SK-N-SH treated with all-trans-retinoic acid at 6 μM for 48 hours (cell line): ENCODE results near the gene TMEM181.

Experiments
- ATAC-seq: fragments of 200-7000 bp; cut with Tn5 transposase; 3 replicates; pipeline ENCODE4 v1.9.1; 2020; ENCODE audit warnings: mild to moderate bottlenecking, moderate library complexity
- ARNTL ChIP-seq: fragments of 450-650 bp; formaldehyde crosslinking; IDR thresholded peaks from 2 replicates; pipeline ENCODE4 v1.5.0; 2020; ENCODE audit warnings: low read depth, mild to moderate bottlenecking, moderate library complexity, borderline replicate concordance
- BACH2 ChIP-seq: fragments of 250-450 bp; sonication (Bioruptor Pico); IDR thresholded peaks from 2 replicates; pipeline ENCODE4 v1.9.0; 2021; ENCODE audit warnings: mild to moderate bottlenecking, borderline replicate concordance
- CREB5 ChIP-seq: fragments of 250-450 bp; sonication (Bioruptor Pico); IDR thresholded peaks from 2 replicates; pipeline ENCODE4 v1.5.1; 2020; ENCODE audit warnings: low read depth, mild to moderate bottlenecking, moderate library complexity
- CSDC2 ChIP-seq: fragments of 250-450 bp; sonication (Bioruptor Pico); IDR thresholded peaks from 2 replicates; pipeline ENCODE4 v1.5.0; 2020; ENCODE audit warnings: mild to moderate bottlenecking, moderate library complexity
- CSRNP3 ChIP-seq: fragments of 250-450 bp; sonication (Bioruptor Pico); IDR thresholded peaks from 2 replicates; pipeline ENCODE4 v1.5.1; 2021; ENCODE audit warnings: mild to moderate bottlenecking, moderate library complexity
- ESRRG ChIP-seq: fragments of 250-450 bp; sonication (Bioruptor Pico); IDR thresholded peaks from 2 replicates; pipeline ENCODE4 v1.6.1; 2021; ENCODE audit warnings: mild to moderate bottlenecking
- ISL1 ChIP-seq: fragments of 250-450 bp; sonication (Bioruptor Pico); IDR thresholded peaks from 2 replicates; pipeline ENCODE4 v2.1.2; 2022; ENCODE audit warnings: mild to moderate bottlenecking, moderate library complexity
- OSR1 ChIP-seq: fragments of 250-450 bp; sonication (Bioruptor Pico); IDR thresholded peaks from 2 replicates; pipeline ENCODE4 v1.8.0; 2022; ENCODE audit warnings: moderate library complexity, mild to moderate bottlenecking, inconsistent platforms
- PATZ1 ChIP-seq: fragments of 250-450 bp; sonication (Bioruptor Pico); IDR thresholded peaks from 2 replicates; pipeline ENCODE4 v1.8.0; 2020; ENCODE audit warnings: mild to moderate bottlenecking, moderate library complexity, borderline replicate concordance
- POU6F1 ChIP-seq: fragments of 250-450 bp; sonication (Bioruptor Pico); IDR thresholded peaks from 2 replicates; pipeline ENCODE4 v1.8.0; 2021; ENCODE audit warnings: low read depth, mild to moderate bottlenecking, moderate library complexity, borderline replicate concordance
- PPARA ChIP-seq: fragments of 250-450 bp; sonication (Bioruptor Pico); IDR thresholded peaks from 2 replicates; pipeline ENCODE4 v1.5.0; 2020; ENCODE audit warnings: mild to moderate bottlenecking, borderline replicate concordance
- SNAI2 ChIP-seq: fragments of 250-450 bp; sonication (Bioruptor Pico); IDR thresholded peaks from 2 replicates; pipeline ENCODE4 v1.5.0; 2020; ENCODE audit warnings: mild to moderate bottlenecking, moderate library complexity
- TOX ChIP-seq: fragments of 250-450 bp; sonication (Bioruptor Pico); IDR thresholded peaks from 2 replicates; pipeline ENCODE4 v1.8.0; 2021; ENCODE audit warnings: mild to moderate bottlenecking, moderate library complexity, borderline replicate concordance
- TSHZ2 ChIP-seq: fragments of 250-450 bp; sonication (Bioruptor Pico); IDR thresholded peaks from 2 replicates; pipeline ENCODE4 v1.5.0; 2020; ENCODE audit warnings: mild to moderate bottlenecking, moderate library complexity
- ZC3H10 ChIP-seq: fragments of 250-450 bp; sonication (Bioruptor Pico); IDR thresholded peaks from 2 replicates; pipeline ENCODE4 v1.5.1; 2021; ENCODE audit warnings: mild to moderate bottlenecking, moderate library complexity
- ZFP3 ChIP-seq: fragments of 250-450 bp; sonication (Bioruptor Pico); IDR thresholded peaks from 2 replicates; pipeline ENCODE4 v1.5.0; 2020; ENCODE audit warnings: mild to moderate bottlenecking, moderate library complexity
- ZFP30 ChIP-seq: fragments of 450-650 bp; formaldehyde crosslinking; IDR thresholded peaks from 2 replicates; pipeline ENCODE4 v1.5.0; 2022; ENCODE audit warnings: mild to moderate bottlenecking, moderate library complexity
- ZNF565 ChIP-seq: fragments of 450-650 bp; formaldehyde crosslinking; conservative IDR thresholded peaks from 2 replicates; pipeline ENCODE4 v1.5.0; 2020; ENCODE audit warnings: low read depth, mild to moderate bottlenecking, moderate library complexity
- ZNF70 ChIP-seq: fragments of 450-650 bp; formaldehyde crosslinking; IDR thresholded peaks from 2 replicates; pipeline ENCODE4 v1.5.0; 2020; ENCODE audit warnings: mild to moderate bottlenecking, moderate library complexity
- ZNF8 ChIP-seq: fragments of 450-650 bp; formaldehyde crosslinking; IDR thresholded peaks from 2 replicates; pipeline ENCODE4 v1.5.0; 2020; ENCODE audit warnings: mild to moderate bottlenecking, moderate library complexity

The TMEM181 gene

GRCh38 chr6:158566207-158566818 lies 6.4 kb downstream of the TMEM181 start:
- TF ChIP-seq ZNF70 (CRISPR knock-in tag) (no peak), ZFP30 (CRISPR knock-in tag) (no peak), PPARA (CRISPR knock-in tag) (no peak), ZNF565 (no peak), TOX (no peak), OSR1 (CRISPR knock-in tag) (no peak), ESRRG (CRISPR knock-in tag) (no peak), CSRNP3 (no peak), ARNTL (no peak), BACH2 (CRISPR knock-in tag) (no peak), ZFP3 (CRISPR knock-in tag) (no peak), PATZ1 (no peak), ISL1 (CRISPR knock-in tag) (no peak), ZNF8 (CRISPR knock-in tag) (no peak)
- ATAC-seq, result no peak

GRCh38 chr6:158567152-158567551 lies 7.3 kb downstream of the TMEM181 start:
- ATAC-seq, result no peak
- no peak for TF ChIP-seq TSHZ2 (CRISPR knock-in tag)
- TF ChIP-seq OSR1 (CRISPR knock-in tag), result no peak
- no peak for TF ChIP-seq BACH2 (CRISPR knock-in tag)
- TF ChIP-seq TOX, result no peak
- TF ChIP-seq PPARA (CRISPR knock-in tag), result no peak
- TF ChIP-seq ESRRG (CRISPR knock-in tag), result no peak
- TF ChIP-seq CREB5 (CRISPR knock-in tag), result no peak
- TF ChIP-seq, all 23 proteins: peak for 0

GRCh38 chr6:158567871-158568401 lies 8.0 kb downstream of the TMEM181 start:
- ATAC-seq, result no peak
- TF ChIP-seq ESRRG (CRISPR knock-in tag) (no peak), SNAI2 (CRISPR knock-in tag) (no peak), TSHZ2 (CRISPR knock-in tag) (no peak), ZNF565 (no peak), TOX (no peak), ZC3H10 (CRISPR knock-in tag) (no peak), CSDC2 (CRISPR knock-in tag) (no peak), OSR1 (CRISPR knock-in tag) (no peak), ZFP3 (CRISPR knock-in tag) (no peak), CSRNP3 (no peak), PATZ1 (no peak), ARNTL (no peak), POU6F1 (CRISPR knock-in tag) (no peak), ISL1 (CRISPR knock-in tag) (no peak)
